ENCODE measurements around the gene ELF2.

DNA sequence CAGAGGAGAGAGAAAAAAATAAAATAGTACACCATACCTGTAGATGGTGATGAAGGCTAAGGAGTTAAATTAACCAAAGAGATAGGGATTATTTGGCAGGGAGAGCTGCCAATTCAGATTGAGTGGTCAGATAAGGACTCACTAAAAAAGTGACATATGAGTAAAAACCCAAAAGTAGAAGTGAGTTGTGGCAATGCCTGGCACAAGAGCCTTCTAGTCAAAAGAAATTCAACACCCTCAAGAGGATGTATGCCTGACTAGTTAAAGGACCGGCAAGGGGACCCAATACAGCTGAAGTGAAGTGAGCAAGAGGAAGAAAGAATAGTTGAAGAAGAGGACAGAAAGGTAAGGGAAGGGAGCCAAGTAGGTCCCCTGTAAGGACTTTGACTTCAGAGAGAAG is 34.9 kb downstream of the ELF2 start:
- TF ChIP-seq, protein P1, sequence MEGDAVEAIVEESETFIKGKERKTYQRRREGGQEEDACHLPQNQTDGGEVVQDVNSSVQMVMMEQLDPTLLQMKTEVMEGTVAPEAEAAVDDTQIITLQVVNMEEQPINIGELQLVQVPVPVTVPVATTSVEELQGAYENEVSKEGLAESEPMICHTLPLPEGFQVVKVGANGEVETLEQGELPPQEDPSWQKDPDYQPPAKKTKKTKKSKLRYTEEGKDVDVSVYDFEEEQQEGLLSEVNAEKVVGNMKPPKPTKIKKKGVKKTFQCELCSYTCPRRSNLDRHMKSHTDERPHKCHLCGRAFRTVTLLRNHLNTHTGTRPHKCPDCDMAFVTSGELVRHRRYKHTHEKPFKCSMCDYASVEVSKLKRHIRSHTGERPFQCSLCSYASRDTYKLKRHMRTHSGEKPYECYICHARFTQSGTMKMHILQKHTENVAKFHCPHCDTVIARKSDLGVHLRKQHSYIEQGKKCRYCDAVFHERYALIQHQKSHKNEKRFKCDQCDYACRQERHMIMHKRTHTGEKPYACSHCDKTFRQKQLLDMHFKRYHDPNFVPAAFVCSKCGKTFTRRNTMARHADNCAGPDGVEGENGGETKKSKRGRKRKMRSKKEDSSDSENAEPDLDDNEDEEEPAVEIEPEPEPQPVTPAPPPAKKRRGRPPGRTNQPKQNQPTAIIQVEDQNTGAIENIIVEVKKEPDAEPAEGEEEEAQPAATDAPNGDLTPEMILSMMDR (conservative IDR thresholded peaks at IDR 0.05) = no peak
- no peak for TF ChIP-seq ZFX (IDR thresholded peaks at IDR 0.05)

Measured in C4-2B (cell line).